ENCODE data around the gene HDLBP.

GRCh38 chr2:241274127-241274526 lies 41.3 kb downstream of the HDLBP start:
- TF ChIP-seq CTCF (IDR thresholded peaks at IDR 0.05) (no peak), POLR2AphosphoS5 (IDR thresholded peaks at IDR 0.05) (no peak)

Data from upper lobe of left lung (tissue), 4 donors.